A673 (cell line): ENCODE data around the gene COIL. TPM values are rescaled to one million over a fixed set of nuclear protein-coding genes. Genes with fewer than 3 reads are reported as not detected.

ENCODE experiments used
- BruUV-seq: library from RNA; stranded (reverse); fragments of 400-500 nt; replicated peaks from 2 replicates; lab custom pipeline; 2021; lab: Mats Ljungman, UMichigan
- CTCF ChIA-PET: fragments of 300-600 bp; sonication (Branson Sonifier 250); formaldehyde crosslinking; loops from one replicate; lab custom pipeline; 2022; ENCODE audit warnings: antibody characterized with exemption; lab: Charles Lee
- POLR2A ChIA-PET: fragments of 300-600 bp; sonication (Branson Sonifier 250); formaldehyde crosslinking; loops from one replicate; lab custom pipeline; 2022; ENCODE audit warnings: antibody characterized with exemption; ENCODE audit not compliant: low non-redundant PET; lab: Charles Lee
- DNase-seq: peaks from one replicate; pipeline ENCODE4 v3.0.0-alpha.2; 2015; ENCODE audit warnings: low spot score
- H3K27ac ChIP-seq: fragments of 200-600 bp; sonication (generic); 2 replicates; pipeline ENCODE4 v1.5.1; 2016; ENCODE audit warnings: mixed run types, low read depth, mild to moderate bottlenecking, mixed read lengths, antibody characterized with exemption, low read length; ENCODE audit not compliant: poor library complexity, severe bottlenecking
- H3K27me3 ChIP-seq: fragments of 200-600 bp; sonication (generic); replicated peaks from 2 replicates; pipeline ENCODE4 v1.6.1; 2017; ENCODE audit warnings: mixed run types, low read depth, mild to moderate bottlenecking, mixed read lengths, antibody characterized with exemption, low read length; ENCODE audit not compliant: insufficient read depth, poor library complexity
- H3K36me3 ChIP-seq: fragments of 200-600 bp; sonication (generic); 2 replicates; pipeline ENCODE4 v1.6.1; 2016; ENCODE audit warnings: mixed run types, mild to moderate bottlenecking, mixed read lengths, antibody characterized with exemption, low read length; ENCODE audit not compliant: insufficient read depth, poor library complexity, severe bottlenecking
- H3K4me1 ChIP-seq: fragments of 200-600 bp; sonication (generic); 2 replicates; pipeline ENCODE4 v1.6.1; 2017; ENCODE audit warnings: mixed run types, mild to moderate bottlenecking, mixed read lengths, antibody characterized with exemption, low read length; ENCODE audit not compliant: insufficient read depth, poor library complexity, severe bottlenecking
- H3K4me3 ChIP-seq: fragments of 200-600 bp; sonication (generic); 2 replicates; pipeline ENCODE4 v1.5.1; 2016; ENCODE audit warnings: low read depth, mixed run types, mild to moderate bottlenecking, mixed read lengths, low read length; ENCODE audit not compliant: poor library complexity, severe bottlenecking
- H3K9me3 ChIP-seq: fragments of 200-600 bp; sonication (generic); 2 replicates; pipeline ENCODE4 v1.6.1; 2016; ENCODE audit warnings: mixed run types, low read depth, mild to moderate bottlenecking, mixed read lengths, antibody characterized with exemption, low read length; ENCODE audit not compliant: poor library complexity, severe bottlenecking
- CTCF ChIP-seq: fragments of 300-800, 200-600 bp; sonication (generic); conservative IDR thresholded peaks from 2 replicates; pipeline ENCODE4 v1.5.1; 2017; ENCODE audit warnings: low read depth, mild to moderate bottlenecking, antibody characterized with exemption, low read length, moderate library complexity, mixed read lengths
- EZH2 ChIP-seq: fragments of 200-600 bp; sonication (generic); IDR thresholded peaks from 2 replicates; pipeline ENCODE4 v1.6.1; 2017; ENCODE audit warnings: borderline replicate concordance, low read depth, mild to moderate bottlenecking, mixed read lengths, antibody characterized with exemption, low read length; ENCODE audit not compliant: poor library complexity, severe bottlenecking
- intact Hi-C: fragments of 100-400 bp; cut with micrococcal nuclease; formaldehyde crosslinking; loops from one replicate; pipeline ENCODE4 v1.10.0; 2022; ENCODE audit not compliant: unreplicated experiment
- total RNA-seq: library from RNA; stranded (reverse); gene quantifications from 2 replicates; pipeline ENCODE4 v1.2.3, GENCODE V29; 2021

COIL gene
- total RNA-seq, 1 experiment from 2014 or later: 23.2 TPM

GRCh38 chr17:56902348-56902747, 58.5 kb downstream of the COIL start:
- intact Hi-C loops: no loop called here
- Histone ChIP-seq H3K9me3 (no peaks in the 10 kb centered on the region), H3K36me3 (peaks cover 50% of the 10 kb centered on the region), H3K27me3 (no peaks in the 10 kb centered on the region), H3K4me1 (no peaks in the 10 kb centered on the region), H3K4me3 (no peak overlapping the region), H3K27ac (no peak overlapping the region)
- no peak for TF ChIP-seq EZH2
- no peak for TF ChIP-seq CTCF
- no TSS peak for BruUV-seq
- peak; percentile 56 for DNase-seq
- ChIA-PET POLR2A (no interaction called here), CTCF (no interaction called here)

- Histone ChIP-seq H3K27me3 (no peaks in the 10 kb centered on the region), H3K27ac (no peak overlapping the region), H3K36me3 (peaks cover 46% of the 10 kb centered on the region), H3K4me1 (no peaks in the 10 kb centered on the region), H3K4me3 (no peak overlapping the region), H3K9me3 (no peaks in the 10 kb centered on the region)
- no peak for DNase-seq
- ChIA-PET CTCF (no interaction called here), POLR2A (no interaction called here)
- TF ChIP-seq EZH2: no peak
- no peak for TF ChIP-seq CTCF
- intact Hi-C loops: no loop called here
- no TSS peak for BruUV-seq
Measured at GRCh38 chr17:56899403-56899802, 61.4 kb downstream of the COIL start.

- H3K27me3 ChIP-seq: no peaks in the 10 kb centered on the region
- peaks cover 41% of the 10 kb centered on the region for H3K36me3 ChIP-seq
- no peak overlapping the region for H3K27ac ChIP-seq
- CTCF ChIA-PET: no interaction called here
- H3K4me3 ChIP-seq: no peak overlapping the region
- no TSS peak for BruUV-seq
- POLR2A ChIA-PET: no interaction called here
- intact Hi-C loops: no loop called here
- no peak for DNase-seq
- no peaks in the 10 kb centered on the region for H3K9me3 ChIP-seq
- H3K4me1 ChIP-seq: no peaks in the 10 kb centered on the region
- TF ChIP-seq EZH2: no peak
- TF ChIP-seq CTCF: no peak
Measured at GRCh38 chr17:56898874-56899273, 62.0 kb downstream of the COIL start.
